Colonic mucosa (tissue), 4 donors: ENCODE results near the gene PALD1. TPM values are rescaled to one million over a fixed set of nuclear protein-coding genes. Genes with fewer than 3 reads are reported as not detected.

ENCODE experiments used
- DNase-seq: peaks from one replicate; pipeline ENCODE4 v3.0.0-alpha.2; 2020
- H3K27ac ChIP-seq: fragments of 200-600 bp; one replicate; pipeline ENCODE4 v1.8.0; 2021
- H3K27me3 ChIP-seq: fragments of 200-600 bp; one replicate; pipeline ENCODE4 v1.8.0; 2021
- H3K36me3 ChIP-seq: fragments of 200-600 bp; one replicate; pipeline ENCODE4 v1.8.0; 2021
- H3K4me1 ChIP-seq: fragments of 200-600 bp; one replicate; pipeline ENCODE4 v1.8.0; 2021; ENCODE audit warnings: mild to moderate bottlenecking
- H3K4me3 ChIP-seq: fragments of 200-600 bp; one replicate; pipeline ENCODE4 v1.8.0; 2021
- H3K9ac ChIP-seq, 2 donors: one replicate each; pipeline ENCODE4 v1.7.0; 2013; ENCODE audit warnings: control low read depth in 2 of 2, low read depth in 2 of 2, low read length in 2 of 2
- H3K9me3 ChIP-seq: fragments of 200-600 bp; one replicate; pipeline ENCODE4 v1.8.0; 2021
- intact Hi-C: fragments of 100-400 bp; cut with DNase I; formaldehyde crosslinking; loops from one replicate; pipeline ENCODE4 v1.14.1; 2022
- total RNA-seq, 2 donors: library from RNA; stranded (reverse); fragmentation: NEBNext Ultra II Directional in 1 of 2; extraction: Animal tissue kit (Norgen Biotek cat#: 25700) in 1 of 2; gene quantifications; one replicate each; pipeline ENCODE4 v1.2.1, GENCODE V29; 2021
- TF ChIP-seq, protein P1 (sequence below): fragments of 200-600 bp; IDR thresholded peaks from one replicate; pipeline ENCODE4 v1.8.0; 2022; ENCODE audit warnings: antibody characterized with exemption, mild to moderate bottlenecking
- donor health status: healthy.
- donor health status: DM: no; HTN: no; CAD: no.
- donor health status: DM: no; HTN: no; CAD: no.

PALD1 gene
- total RNA-seq, 2 donors from 2014 or later = 1.3 to 2.5 TPM

DNA sequence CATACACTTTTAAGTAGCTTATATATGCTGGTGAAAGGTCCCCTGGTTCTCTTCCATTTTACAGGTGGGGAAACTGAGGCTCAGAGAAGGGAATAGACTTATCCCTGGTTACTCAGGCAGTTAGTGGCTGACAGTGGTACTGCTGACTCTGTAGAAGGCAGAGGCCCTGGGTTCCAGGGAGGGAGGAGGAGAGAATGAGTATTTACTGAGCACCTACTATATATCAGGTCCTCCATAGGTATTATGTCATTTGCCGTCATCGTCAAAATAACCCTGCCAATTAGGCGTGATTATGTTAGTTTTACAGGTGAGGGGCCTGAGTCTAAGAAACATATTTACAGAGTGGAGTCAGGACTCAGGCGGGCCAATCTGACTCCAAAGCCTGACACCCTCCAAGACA, 13.3 kb upstream of the PALD1 start:
- intact Hi-C loops = no loop called here

DNA sequence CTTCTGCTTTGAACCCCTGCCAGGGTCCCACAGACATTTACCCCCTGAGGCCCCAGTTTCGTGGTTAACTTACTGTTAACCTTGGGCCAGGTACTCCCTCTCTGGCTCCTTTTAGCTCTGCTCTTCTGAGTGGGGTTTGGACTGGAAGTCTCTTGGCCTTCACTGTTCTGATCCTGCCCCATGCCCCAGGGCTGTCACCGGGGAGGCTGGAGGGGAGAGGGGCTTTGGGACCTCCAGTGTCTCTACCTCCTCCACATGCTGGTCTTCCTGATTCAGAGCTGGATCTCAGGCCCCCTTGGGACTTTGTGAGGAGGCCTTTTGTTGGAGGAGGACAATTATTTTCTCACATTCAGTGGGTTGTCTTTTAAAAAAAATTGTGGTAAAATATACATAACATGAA, 12.7 kb upstream of the PALD1 start:
- no peak overlapping the region for H3K4me3 ChIP-seq
- no peaks in the 10 kb centered on the region for H3K27me3 ChIP-seq
- TF ChIP-seq, protein P1, sequence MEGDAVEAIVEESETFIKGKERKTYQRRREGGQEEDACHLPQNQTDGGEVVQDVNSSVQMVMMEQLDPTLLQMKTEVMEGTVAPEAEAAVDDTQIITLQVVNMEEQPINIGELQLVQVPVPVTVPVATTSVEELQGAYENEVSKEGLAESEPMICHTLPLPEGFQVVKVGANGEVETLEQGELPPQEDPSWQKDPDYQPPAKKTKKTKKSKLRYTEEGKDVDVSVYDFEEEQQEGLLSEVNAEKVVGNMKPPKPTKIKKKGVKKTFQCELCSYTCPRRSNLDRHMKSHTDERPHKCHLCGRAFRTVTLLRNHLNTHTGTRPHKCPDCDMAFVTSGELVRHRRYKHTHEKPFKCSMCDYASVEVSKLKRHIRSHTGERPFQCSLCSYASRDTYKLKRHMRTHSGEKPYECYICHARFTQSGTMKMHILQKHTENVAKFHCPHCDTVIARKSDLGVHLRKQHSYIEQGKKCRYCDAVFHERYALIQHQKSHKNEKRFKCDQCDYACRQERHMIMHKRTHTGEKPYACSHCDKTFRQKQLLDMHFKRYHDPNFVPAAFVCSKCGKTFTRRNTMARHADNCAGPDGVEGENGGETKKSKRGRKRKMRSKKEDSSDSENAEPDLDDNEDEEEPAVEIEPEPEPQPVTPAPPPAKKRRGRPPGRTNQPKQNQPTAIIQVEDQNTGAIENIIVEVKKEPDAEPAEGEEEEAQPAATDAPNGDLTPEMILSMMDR = no peak
- intact Hi-C loops = no loop called here
- no peaks in the 10 kb centered on the region for H3K9me3 ChIP-seq
- no peak overlapping the region for H3K9ac ChIP-seq
- H3K36me3 ChIP-seq = no peaks in the 10 kb centered on the region
- no peak for DNase-seq
- H3K27ac ChIP-seq = no peak overlapping the region
- H3K4me1 ChIP-seq = no peaks in the 10 kb centered on the region

More for the DNA sequence above, 13.3 kb upstream of the PALD1 start:
- Histone ChIP-seq H3K27me3 (no peaks in the 10 kb centered on the region), H3K4me3 (no peak overlapping the region), H3K27ac (no peak overlapping the region), H3K9me3 (no peaks in the 10 kb centered on the region), H3K4me1 (no peaks in the 10 kb centered on the region), H3K36me3 (no peaks in the 10 kb centered on the region), H3K9ac (no peak overlapping the region)
- TF ChIP-seq, protein P1 = no peak
- DNase-seq = no peak

DNA sequence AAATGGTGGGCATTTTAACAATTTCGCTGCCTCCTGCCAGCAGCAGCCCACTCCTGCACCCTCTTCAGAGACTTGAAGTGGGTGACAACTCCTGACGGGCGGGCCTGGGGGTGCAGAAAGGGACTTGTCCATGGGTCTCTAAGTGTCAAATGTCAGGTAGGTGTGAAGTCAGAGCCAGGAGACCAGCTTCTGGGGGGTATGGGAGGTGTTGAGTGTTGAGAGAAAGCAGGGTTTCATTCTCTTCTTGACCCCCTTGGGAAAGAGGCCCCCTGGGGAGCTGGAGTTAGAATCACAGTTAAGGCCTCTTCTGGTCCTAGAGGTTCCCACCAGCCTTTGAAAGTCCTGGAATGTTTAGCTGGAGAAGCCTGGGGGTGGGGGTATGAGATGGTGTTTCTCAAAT, 11.6 kb upstream of the PALD1 start:
- TF ChIP-seq, protein P1 = no peak
- H3K9ac ChIP-seq = no peak overlapping the region
- no peak for DNase-seq
- no peak overlapping the region for H3K4me3 ChIP-seq
- no peaks in the 10 kb centered on the region for H3K4me1 ChIP-seq
- H3K36me3 ChIP-seq = no peaks in the 10 kb centered on the region
- no peak overlapping the region for H3K27ac ChIP-seq
- intact Hi-C loops = no loop called here
- H3K27me3 ChIP-seq = no peaks in the 10 kb centered on the region
- no peaks in the 10 kb centered on the region for H3K9me3 ChIP-seq

DNA sequence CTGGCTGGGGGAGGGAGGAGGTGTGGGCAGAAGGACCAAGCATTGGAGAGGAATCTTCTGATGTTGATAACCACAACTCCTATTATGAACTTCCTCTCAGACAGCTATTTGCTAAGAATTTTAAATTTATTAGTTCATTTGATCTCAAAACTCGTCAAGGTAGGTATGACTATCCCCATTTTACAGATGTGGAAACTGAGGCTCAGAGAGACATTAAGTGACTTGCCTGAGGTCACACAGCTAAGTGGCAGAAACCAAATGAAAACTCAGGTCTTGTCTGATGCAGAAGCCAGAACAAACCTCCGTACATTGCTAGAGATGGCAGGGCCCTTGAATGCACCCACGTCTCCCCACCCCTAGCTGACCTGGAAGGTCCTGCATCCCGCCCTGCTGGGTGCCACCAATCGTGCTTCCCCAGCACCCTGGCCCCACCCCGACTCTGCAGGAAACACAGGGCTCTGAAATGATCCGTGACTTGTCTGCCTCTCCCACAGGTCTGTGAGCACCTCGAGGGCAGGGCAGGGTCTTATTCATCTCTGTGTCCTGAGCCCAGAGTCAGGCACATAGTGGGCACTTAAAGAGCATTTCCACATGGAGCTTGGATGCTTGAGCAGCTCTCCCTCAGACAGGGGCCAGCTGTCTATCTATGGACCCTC, 5.6 kb upstream of the PALD1 start:
- Histone ChIP-seq H3K27me3 (no peaks in the 10 kb centered on the region), H3K9me3 (no peaks in the 10 kb centered on the region), H3K4me1 (peaks cover 1% of the 10 kb centered on the region), H3K9ac (no peak overlapping the region), H3K4me3 (no peak overlapping the region), H3K27ac (no peak overlapping the region), H3K36me3 (no peaks in the 10 kb centered on the region)
- no peak for DNase-seq
- TF ChIP-seq, protein P1 = no peak
- intact Hi-C loops = no loop called here

DNA sequence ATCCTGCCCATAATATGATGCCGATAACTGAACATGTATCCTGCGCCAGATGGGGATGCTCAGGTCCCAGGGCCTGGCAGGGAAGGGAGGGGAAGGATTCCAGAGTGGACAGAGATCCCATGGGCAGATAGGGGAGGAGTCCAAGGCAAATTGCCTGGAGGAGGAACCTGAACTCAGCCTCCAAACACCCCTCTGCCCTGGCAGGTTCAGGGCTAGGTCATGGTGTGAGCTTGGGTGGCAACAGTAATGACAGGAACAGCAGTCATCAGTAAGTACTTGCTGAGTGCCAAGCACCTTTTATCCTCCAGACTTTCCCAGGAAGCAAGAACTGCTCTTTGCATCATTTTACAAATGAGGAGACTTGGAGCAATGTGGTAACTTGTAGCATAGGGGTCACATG, 3.8 kb upstream of the PALD1 start:
- H3K4me1 ChIP-seq = peaks cover 11% of the 10 kb centered on the region
- H3K27ac ChIP-seq = no peak overlapping the region
- H3K27me3 ChIP-seq = no peaks in the 10 kb centered on the region
- intact Hi-C loops = no loop called here
- no peak overlapping the region for H3K9ac ChIP-seq
- H3K36me3 ChIP-seq = no peaks in the 10 kb centered on the region
- H3K9me3 ChIP-seq = no peaks in the 10 kb centered on the region
- TF ChIP-seq, protein P1 = no peak
- DNase-seq = no peak
- no peak overlapping the region for H3K4me3 ChIP-seq
